IMR-90 (cell line): ENCODE data around the gene HECW1.

Experiments used
- CEBPB ChIP-seq: IDR thresholded peaks from 2 replicates; pipeline ENCODE4 v1.6.1; 2012; ENCODE audit warnings: low read depth, low read length, improper control_type of control experiment
- CTCF ChIP-seq: conservative IDR thresholded peaks from 2 replicates; pipeline ENCODE4 v1.5.1; 2012; ENCODE audit warnings: mild to moderate bottlenecking, low read depth, low read length, improper control_type of control experiment
- FOS ChIP-seq: fragments of 150-350 bp; IDR thresholded peaks from 2 replicates; pipeline ENCODE4 v1.6.1; 2016; ENCODE audit warnings: low read depth, low read length
- MAFK ChIP-seq: IDR thresholded peaks from 2 replicates; pipeline ENCODE4 v1.6.1; 2012; ENCODE audit warnings: low read depth, low read length, improper control_type of control experiment
- MAZ ChIP-seq: IDR thresholded peaks from 2 replicates; pipeline ENCODE4 v1.6.1; 2012; ENCODE audit warnings: low read depth, mild to moderate bottlenecking, low read length, improper control_type of control experiment, moderate library complexity, borderline replicate concordance
- POLR2A ChIP-seq: IDR thresholded peaks from 2 replicates; pipeline ENCODE4 v1.6.1; 2012; ENCODE audit warnings: mild to moderate bottlenecking, low read depth, low read length
- RFX5 ChIP-seq: IDR thresholded peaks from 2 replicates; pipeline ENCODE4 v1.8.0; 2012; ENCODE audit warnings: low read depth, mild to moderate bottlenecking, low read length, moderate library complexity

- TF ChIP-seq RFX5 = no peak
- TF ChIP-seq CEBPB = no peak
- no peak for TF ChIP-seq CTCF
- no peak for TF ChIP-seq POLR2A
- TF ChIP-seq MAZ = no peak
- TF ChIP-seq MAFK = no peak
- no peak for TF ChIP-seq FOS
These were observed 11.0 kb downstream of the HECW1 start for GRCh38 chr7:43123457-43123856.
